CD14-positive monocyte (primary cell): ENCODE data around the gene OFD1. TPM values are rescaled to one million over a fixed set of nuclear protein-coding genes. Genes with fewer than 3 reads are reported as not detected.
A peak's percentile ranks its signal among the peaks of the same experiment; 100 is the strongest.

Source experiments
- DNase-seq, 3 donors: peaks; one replicate each; pipeline ENCODE4 v3.0.0-alpha.2; 2011 to 2022
- H2AFZ ChIP-seq: 2 replicates; pipeline ENCODE4 v1.6.0; 2012; ENCODE audit warnings: mild to moderate bottlenecking, low read depth, low read length, inconsistent platforms; ENCODE audit not compliant: insufficient read depth, poor library complexity, severe bottlenecking
- H3K27ac ChIP-seq, 2 donors: 1 replicate in 1 of 2; 2 replicates in 1 of 2; pipeline ENCODE4 v1.5.1; 2012 to 2013; ENCODE audit warnings: low read length in 2 of 2, control low read depth in 1 of 2, inconsistent platforms in 1 of 2, low read depth in 1 of 2, mild to moderate bottlenecking in 1 of 2
- H3K27me3 ChIP-seq, 2 donors: one replicate each; pipeline versions ENCODE4 v1.6.0 to v1.6.1; 2011 to 2013; ENCODE audit warnings: low read length in 2 of 2; ENCODE audit not compliant: control insufficient read depth in 2 of 2, insufficient read depth in 2 of 2
- H3K36me3 ChIP-seq, 2 donors: replicated peaks in 1 of 2; 1 replicate in 1 of 2; 2 replicates in 1 of 2; pipeline versions ENCODE4 v1.5.1 to v1.6.1; 2012 to 2013; ENCODE audit warnings: low read length in 2 of 2, control low read depth in 1 of 2, inconsistent platforms in 1 of 2, mild to moderate bottlenecking in 1 of 2; ENCODE audit not compliant: insufficient read depth in 2 of 2, control insufficient read depth in 1 of 2
- H3K4me1 ChIP-seq, 2 donors: 1 replicate in 1 of 2; 2 replicates in 1 of 2; pipeline versions ENCODE4 v1.5.1 to v1.6.1; 2012 to 2013; ENCODE audit warnings: low read length in 2 of 2, control low read depth in 1 of 2, inconsistent platforms in 1 of 2, mild to moderate bottlenecking in 1 of 2, moderate library complexity in 1 of 2; ENCODE audit not compliant: insufficient read depth in 2 of 2, control insufficient read depth in 1 of 2
- H3K4me2 ChIP-seq: replicated peaks from 2 replicates; pipeline ENCODE3; 2012; ENCODE audit warnings: low read length, moderate library complexity, mild to moderate bottlenecking; ENCODE audit not compliant: poor library complexity, severe bottlenecking; ENCODE audit errors: extremely low read depth
- H3K4me3 ChIP-seq, 3 experiments: fragments of 200-600 bp in 1 of 3; sonication (generic) in 1 of 3; replicated peaks in 1 of 3; 1 replicate in 2 of 3; 2 replicates in 1 of 3; pipeline ENCODE4 v1.5.1; 2011 to 2013; ENCODE audit warnings: low read length in 3 of 3, mild to moderate bottlenecking in 3 of 3, control low read depth in 2 of 3, low read depth in 2 of 3, inconsistent platforms in 1 of 3, moderate library complexity in 1 of 3
- H3K79me2 ChIP-seq: 2 replicates; pipeline ENCODE4 v1.6.0; 2012; ENCODE audit warnings: mild to moderate bottlenecking, control low read depth, inconsistent platforms, low read length, moderate library complexity; ENCODE audit not compliant: insufficient read depth
- H3K9ac ChIP-seq: 2 replicates; pipeline ENCODE4 v1.6.0; 2017; ENCODE audit warnings: low read length, mild to moderate bottlenecking; ENCODE audit not compliant: insufficient read depth, poor library complexity, severe bottlenecking
- H3K9me3 ChIP-seq, 2 donors: replicated peaks in 1 of 2; 1 replicate in 1 of 2; 2 replicates in 1 of 2; pipeline versions ENCODE4 v1.5.1 to v1.6.1; 2012 to 2013; ENCODE audit warnings: low read length in 2 of 2, control low read depth in 1 of 2; ENCODE audit not compliant: control insufficient read depth in 1 of 2, insufficient read depth in 1 of 2
- H4K20me1 ChIP-seq: 2 replicates; pipeline ENCODE4 v1.6.0; 2012; ENCODE audit warnings: mild to moderate bottlenecking, low read length, control low read depth, moderate library complexity; ENCODE audit not compliant: insufficient read depth
- H3K27ac Mint-ChIP-seq, 7 donors: one replicate each; pipeline ENCODE4 v1.8.0; 2020; ENCODE audit warnings: mild to moderate bottlenecking in 7 of 7, mixed read lengths in 7 of 7, moderate library complexity in 6 of 7, inconsistent platforms in 2 of 7
- H3K27me3 Mint-ChIP-seq, 3 donors: one replicate each; pipeline ENCODE4 v1.8.0; 2021 to 2022; ENCODE audit warnings: low read depth in 3 of 3, mild to moderate bottlenecking in 3 of 3, mixed read lengths in 3 of 3, moderate library complexity in 3 of 3, inconsistent platforms in 1 of 3
- H3K36me3 Mint-ChIP-seq, 2 donors: one replicate each; pipeline ENCODE4 v1.8.0; 2020; ENCODE audit warnings: mixed read lengths in 2 of 2, inconsistent platforms in 1 of 2, mild to moderate bottlenecking in 1 of 2
- H3K4me1 Mint-ChIP-seq: one replicate; pipeline ENCODE4 v1.8.0; 2020; ENCODE audit warnings: mild to moderate bottlenecking, mixed read lengths
- H3K4me3 Mint-ChIP-seq, 2 donors: one replicate each; pipeline ENCODE4 v1.8.0; 2020; ENCODE audit warnings: mild to moderate bottlenecking in 2 of 2, mixed read lengths in 2 of 2, moderate library complexity in 1 of 2
- H3K9me3 Mint-ChIP-seq, 7 donors: one replicate each; pipeline ENCODE4 v1.8.0; 2020 to 2022; ENCODE audit warnings: mixed read lengths in 7 of 7, mild to moderate bottlenecking in 6 of 7, moderate library complexity in 6 of 7, inconsistent platforms in 2 of 7
- WGBS: methylation state at CpG from one replicate; pipeline ENCODE4 v1.1.5; 2013; ENCODE audit warnings: missing lambda C conversion rate; ENCODE audit not compliant: insufficient coverage; 5-methylcytosine and 5-hydroxymethylcytosine counted together
- intact Hi-C, 2 donors: fragments of 100-400 bp; cut with micrococcal nuclease; formaldehyde crosslinking; loops; one replicate each; pipeline versions ENCODE4 v1.15.0 to v1.15.1; 2023
- polyA plus RNA-seq, 3 donors: library from polyadenylated mRNA; depleted of rRNA in 1 of 3; unstranded in 2 of 3; stranded (reverse) in 1 of 3; fragments of 300-500 nt in 2 of 3; fragments of >200 nt in 1 of 3; fragmentation: Illumina TruSeq in 2 of 3; gene quantifications; 1 replicate in 2 of 3; 2 replicates in 1 of 3; pipeline ENCODE4 v1.2.3, GENCODE V29; 2012 to 2021
- TF ChIP-seq, protein P1 (sequence below): fragments of 200-600 bp; IDR thresholded peaks from one replicate; pipeline ENCODE4 v1.8.0; 2022; ENCODE audit warnings: antibody characterized with exemption, mild to moderate bottlenecking

The OFD1 gene
- polyA plus RNA-seq, 3 donors: 2.4 to 10.2 (median 2.9) TPM

DNA sequence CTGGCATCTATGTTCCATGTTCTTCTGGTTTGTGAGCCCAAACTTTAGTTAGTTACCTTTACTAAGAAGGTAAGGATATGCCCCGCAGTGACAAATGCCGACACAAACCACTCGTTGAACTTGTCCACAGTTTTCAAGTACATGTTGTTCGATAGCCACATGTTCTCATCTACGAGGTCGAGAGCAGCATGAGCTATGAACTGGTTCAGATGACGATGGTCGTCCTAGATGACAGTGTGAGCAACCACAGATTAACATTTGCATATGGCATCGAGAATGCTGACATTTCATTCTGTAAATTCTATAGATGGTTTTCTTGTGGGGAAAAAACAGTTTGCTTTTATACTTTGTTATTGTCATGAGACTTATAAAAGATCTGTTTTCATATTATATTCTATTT lies 18.1 kb upstream of the OFD1 start:
- H3K79me2 ChIP-seq: peaks cover 9% of the 10 kb centered on the region
- no peak for DNase-seq
- peaks cover 5% of the 10 kb centered on the region for H4K20me1 ChIP-seq
- H2AFZ ChIP-seq: no peak overlapping the region
- peaks cover 23 to 42% of the 10 kb centered on the region in 2 donors for H3K36me3 Mint-ChIP-seq
- no peak overlapping the region for H3K9ac ChIP-seq
- H3K4me2 ChIP-seq: no peak overlapping the region
- no peak overlapping the region for H3K27ac Mint-ChIP-seq
- H3K4me1 Mint-ChIP-seq: no peaks in the 10 kb centered on the region
- H3K4me3 Mint-ChIP-seq: no peak overlapping the region
- H3K27me3 Mint-ChIP-seq: no peaks in the 10 kb centered on the region
- H3K9me3 Mint-ChIP-seq: no peaks in the 10 kb centered on the region
- H3K27ac ChIP-seq: no peak overlapping the region
- no peaks in the 10 kb centered on the region for H3K27me3 ChIP-seq
- H3K36me3 ChIP-seq: peaks cover 17 to 46% of the 10 kb centered on the region in 2 donors
- intact Hi-C loops: no loop called here
- WGBS: no CpG with 5 or more reads among the region's 9 CpGs
- no peak overlapping the region for H3K4me3 ChIP-seq
- H3K9me3 ChIP-seq: no peaks in the 10 kb centered on the region
- H3K4me1 ChIP-seq: no peaks in the 10 kb centered on the region
- TF ChIP-seq, protein P1, sequence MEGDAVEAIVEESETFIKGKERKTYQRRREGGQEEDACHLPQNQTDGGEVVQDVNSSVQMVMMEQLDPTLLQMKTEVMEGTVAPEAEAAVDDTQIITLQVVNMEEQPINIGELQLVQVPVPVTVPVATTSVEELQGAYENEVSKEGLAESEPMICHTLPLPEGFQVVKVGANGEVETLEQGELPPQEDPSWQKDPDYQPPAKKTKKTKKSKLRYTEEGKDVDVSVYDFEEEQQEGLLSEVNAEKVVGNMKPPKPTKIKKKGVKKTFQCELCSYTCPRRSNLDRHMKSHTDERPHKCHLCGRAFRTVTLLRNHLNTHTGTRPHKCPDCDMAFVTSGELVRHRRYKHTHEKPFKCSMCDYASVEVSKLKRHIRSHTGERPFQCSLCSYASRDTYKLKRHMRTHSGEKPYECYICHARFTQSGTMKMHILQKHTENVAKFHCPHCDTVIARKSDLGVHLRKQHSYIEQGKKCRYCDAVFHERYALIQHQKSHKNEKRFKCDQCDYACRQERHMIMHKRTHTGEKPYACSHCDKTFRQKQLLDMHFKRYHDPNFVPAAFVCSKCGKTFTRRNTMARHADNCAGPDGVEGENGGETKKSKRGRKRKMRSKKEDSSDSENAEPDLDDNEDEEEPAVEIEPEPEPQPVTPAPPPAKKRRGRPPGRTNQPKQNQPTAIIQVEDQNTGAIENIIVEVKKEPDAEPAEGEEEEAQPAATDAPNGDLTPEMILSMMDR: no peak

DNA sequence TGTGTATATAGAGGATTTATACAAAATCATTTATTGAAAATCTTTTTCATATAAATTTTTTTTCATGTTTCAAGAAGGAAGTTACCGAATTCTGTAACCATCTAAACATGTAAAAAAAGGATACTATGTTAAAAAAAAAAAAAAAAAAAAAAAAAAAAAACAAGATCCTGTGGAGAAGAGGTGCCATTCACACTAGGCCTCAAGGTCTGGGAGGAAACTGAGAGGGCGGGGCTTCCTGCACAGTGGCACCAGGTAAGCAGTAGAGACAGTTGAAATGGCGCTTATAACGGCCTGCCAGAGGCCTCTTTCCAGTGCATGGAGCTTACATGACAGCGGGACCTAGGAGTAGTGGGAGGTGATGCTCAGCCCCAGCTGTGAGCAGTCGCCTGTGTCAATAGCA lies 17.6 kb upstream of the OFD1 start:
- no peak overlapping the region for H3K4me2 ChIP-seq
- WGBS: 91% methylated on average over 3 of the region's 6 CpGs
- no peaks in the 10 kb centered on the region for H3K4me1 ChIP-seq
- intact Hi-C loops: no loop called here
- Mint-ChIP-seq H3K27ac (peak overlapping the region in 1 of 7 donors; percentile 41), H3K4me3 (no peak overlapping the region), H3K9me3 (no peaks in the 10 kb centered on the region), H3K36me3 (peaks cover 19 to 37% of the 10 kb centered on the region in 2 donors), H3K4me1 (no peaks in the 10 kb centered on the region), H3K27me3 (no peaks in the 10 kb centered on the region)
- H3K9ac ChIP-seq: no peak overlapping the region
- peaks cover 7% of the 10 kb centered on the region for H3K79me2 ChIP-seq
- no peaks in the 10 kb centered on the region for H3K9me3 ChIP-seq
- H2AFZ ChIP-seq: no peak overlapping the region
- no peak for DNase-seq
- peaks cover under 1% of the 10 kb centered on the region for H4K20me1 ChIP-seq
- H3K27me3 ChIP-seq: no peaks in the 10 kb centered on the region
- H3K27ac ChIP-seq: no peak overlapping the region
- TF ChIP-seq, protein P1: no peak
- H3K4me3 ChIP-seq: no peak overlapping the region
- H3K36me3 ChIP-seq: peaks cover 12 to 41% of the 10 kb centered on the region in 2 donors
